HepG2 (cell line): ENCODE data around the gene GPR39. TPM values are rescaled to one million over a fixed set of nuclear protein-coding genes. Genes with fewer than 3 reads are reported as not detected.

ENCODE experiments used
- GZF1 ChIP-seq: sonication (generic); formaldehyde crosslinking; IDR thresholded peaks from 2 replicates; pipeline ENCODE4 v1.5.1; 2020; ENCODE audit warnings: mild to moderate bottlenecking, missing genetic modification reagents
- ISL2 ChIP-seq: sonication (generic); formaldehyde crosslinking; IDR thresholded peaks from 2 replicates; pipeline ENCODE4 v1.5.0; 2020; ENCODE audit warnings: missing genetic modification reagents
- MTA1 ChIP-seq: sonication (generic); formaldehyde crosslinking; IDR thresholded peaks from 2 replicates; pipeline ENCODE4 v1.4.0; 2020; ENCODE audit warnings: missing genetic modification reagents, mild to moderate bottlenecking, borderline replicate concordance
- MXD1 ChIP-seq: sonication (generic); formaldehyde crosslinking; IDR thresholded peaks from 2 replicates; pipeline ENCODE4 v1.4.0; 2020; ENCODE audit warnings: mild to moderate bottlenecking, missing genetic modification reagents
- NFAT5 ChIP-seq: sonication (generic); formaldehyde crosslinking; IDR thresholded peaks from 2 replicates; pipeline ENCODE4 v1.4.0; 2020; ENCODE audit warnings: missing genetic modification reagents
- NFKBIZ ChIP-seq: IDR thresholded peaks from 2 replicates; pipeline ENCODE4 v1.6.1; 2018; ENCODE audit warnings: missing genetic modification reagents, missing compliant biosample characterization
- ONECUT2 ChIP-seq: sonication (generic); formaldehyde crosslinking; IDR thresholded peaks from 2 replicates; pipeline ENCODE4 v1.4.0; 2020; ENCODE audit warnings: missing genetic modification reagents
- POGZ ChIP-seq: sonication (generic); formaldehyde crosslinking; IDR thresholded peaks from 2 replicates; pipeline ENCODE4 v1.4.0; 2020; ENCODE audit warnings: mild to moderate bottlenecking, missing genetic modification reagents
- RFXANK ChIP-seq: IDR thresholded peaks from 2 replicates; pipeline ENCODE4 v1.6.1; 2016
- SATB2 ChIP-seq: sonication (generic); formaldehyde crosslinking; IDR thresholded peaks from 2 replicates; pipeline ENCODE4 v1.5.0; 2020; ENCODE audit warnings: missing genetic modification reagents
- SNAI1 ChIP-seq: sonication (generic); formaldehyde crosslinking; IDR thresholded peaks from 2 replicates; pipeline ENCODE4 v1.5.0; 2020; ENCODE audit warnings: mild to moderate bottlenecking, missing genetic modification reagents, borderline replicate concordance
- SNAPC2 ChIP-seq: sonication (generic); formaldehyde crosslinking; IDR thresholded peaks from 2 replicates; pipeline ENCODE4 v1.8.1; 2022; ENCODE audit warnings: mild to moderate bottlenecking, missing genetic modification reagents
- YEATS2 ChIP-seq: sonication (generic); formaldehyde crosslinking; IDR thresholded peaks from 2 replicates; pipeline ENCODE4 v1.4.0; 2020; ENCODE audit warnings: missing genetic modification reagents, borderline replicate concordance
- ZC3H4 ChIP-seq: sonication (generic); formaldehyde crosslinking; IDR thresholded peaks from 2 replicates; pipeline ENCODE4 v1.4.0; 2020; ENCODE audit warnings: missing genetic modification reagents, borderline replicate concordance
- ZNF350 ChIP-seq: sonication (generic); formaldehyde crosslinking; IDR thresholded peaks from 2 replicates; pipeline ENCODE4 v1.4.0; 2020; ENCODE audit warnings: mild to moderate bottlenecking, low read depth, missing genetic modification reagents, borderline replicate concordance
- ZNF503 ChIP-seq: sonication (generic); formaldehyde crosslinking; IDR thresholded peaks from 2 replicates; pipeline ENCODE4 v1.4.0; 2020; ENCODE audit warnings: missing genetic modification reagents
- ZNF605 ChIP-seq: sonication (generic); formaldehyde crosslinking; IDR thresholded peaks from 2 replicates; pipeline ENCODE4 v1.8.0; 2022; ENCODE audit warnings: mild to moderate bottlenecking, missing genetic modification reagents
- ZNF674 ChIP-seq: sonication (generic); formaldehyde crosslinking; IDR thresholded peaks from 2 replicates; pipeline ENCODE4 v1.5.0; 2020; ENCODE audit warnings: low read depth, mild to moderate bottlenecking, missing genetic modification reagents
- ZNF7 ChIP-seq: IDR thresholded peaks from 2 replicates; pipeline ENCODE4 v1.6.1; 2016; ENCODE audit warnings: missing biosample characterization, missing genetic modification reagents
- ZNF788 ChIP-seq: sonication (generic); formaldehyde crosslinking; IDR thresholded peaks from 2 replicates; pipeline ENCODE4 v1.5.0; 2020; ENCODE audit warnings: mild to moderate bottlenecking, missing genetic modification reagents, borderline replicate concordance
- polyA plus RNA-seq, 8 experiments: library from polyadenylated mRNA; depleted of rRNA in 3 of 8; stranded (reverse) in 7 of 8; unstranded in 1 of 8; fragments of >200 nt; fragmentation: Illumina TruSeq in 4 of 8; extraction: Trizol in 4 of 8; gene quantifications; 2 replicates each; pipeline versions ENCODE4 v1.2.1 to v1.2.3, GENCODE V29; 2011 to 2016; ENCODE audit warnings: low read depth in 4 of 8, missing spikeins in 1 of 8, mixed read lengths in 1 of 8; ENCODE audit not compliant: insufficient read depth in 1 of 8
- total RNA-seq, 5 experiments: library from RNA; depleted of rRNA; stranded (reverse); fragments of >200 nt; fragmentation: Illumina TruSeq; extraction: Trizol; gene quantifications; 2 replicates each; pipeline ENCODE4 v1.2.3, GENCODE V29; 2016; ENCODE audit warnings: low read depth in 1 of 5
- TF ChIP-seq, protein P1 (sequence below): sonication (generic); formaldehyde crosslinking; IDR thresholded peaks from 2 replicates; pipeline ENCODE4 v1.8.0; 2022; ENCODE audit warnings: low read depth, missing genetic modification reagents

Gene GPR39
- total and polyA plus RNA-seq, 2 of the 13 experiments (the other 11 are each of a cell fraction or from before 2014, with no cell fraction given): 0.16 to 0.62 TPM

GRCh38 chr2:132632000-132632649 lies 215.5 kb downstream of the GPR39 start (continued):
- TF ChIP-seq MTA1 (CRISPR knock-in tag) (no peak), ZNF350 (CRISPR knock-in tag) (no peak), ZNF788 (CRISPR knock-in tag) (no peak), GZF1 (CRISPR knock-in tag) (no peak), ONECUT2 (no peak), RFXANK (CRISPR knock-in tag) (no peak), SATB2 (CRISPR knock-in tag) (no peak), MXD1 (CRISPR knock-in tag) (no peak), POGZ (CRISPR knock-in tag) (peak; percentile 41; the same call in 1 of the 2 replicates), ZC3H4 (CRISPR knock-in tag) (no peak), ZNF674 (CRISPR knock-in tag) (no peak), ZNF605 (CRISPR knock-in tag) (no peak), SNAPC2 (CRISPR knock-in tag) (no peak), ZNF503 (no peak), NFKBIZ (no peak), ZNF7 (no peak), YEATS2 (CRISPR knock-in tag) (no peak), NFAT5 (no peak), SNAI1 (CRISPR knock-in tag) (no peak), ISL2 (CRISPR knock-in tag) (no peak)
- TF ChIP-seq, protein P1, sequence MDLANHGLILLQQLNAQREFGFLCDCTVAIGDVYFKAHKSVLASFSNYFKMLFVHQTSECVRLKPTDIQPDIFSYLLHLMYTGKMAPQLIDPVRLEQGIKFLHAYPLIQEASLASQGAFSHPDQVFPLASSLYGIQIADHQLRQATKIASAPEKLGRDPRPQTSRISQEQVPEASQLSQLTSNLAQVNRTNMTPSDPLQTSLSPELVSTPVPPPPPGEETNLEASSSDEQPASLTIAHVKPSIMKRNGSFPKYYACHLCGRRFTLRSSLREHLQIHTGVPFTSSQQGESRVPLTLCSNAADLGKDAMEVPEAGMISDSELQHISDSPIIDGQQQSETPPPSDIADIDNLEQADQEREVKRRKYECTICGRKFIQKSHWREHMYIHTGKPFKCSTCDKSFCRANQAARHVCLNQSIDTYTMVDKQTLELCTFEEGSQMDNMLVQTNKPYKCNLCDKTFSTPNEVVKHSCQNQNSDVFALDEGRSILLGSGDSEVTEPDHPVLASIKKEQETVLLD: no peak
